BLaER1 treated with 17β-estradiol and CSF1 and Interleukin-3, amounts not matched to agents 10 nM and 100 nM (cell line): ENCODE measurements around the gene SAMD4B.
A peak's percentile ranks its signal among the peaks of the same experiment; 100 is the strongest.
"Not testable (repeated sequence)": the region's sequence is repeated elsewhere in the genome, so short reads cannot be mapped to it uniquely, and the experiment has no call there.

Experiments used
- H3K27ac ChIP-seq, 11 experiments: shearing (Covaris generic); formaldehyde crosslinking; 2 replicates each; pipeline ENCODE4 v1.8.1; 2022
- H3K27me3 ChIP-seq, 11 experiments: shearing (Covaris generic); formaldehyde crosslinking; 2 replicates each; pipeline ENCODE4 v1.8.1; 2022
- H3K36me3 ChIP-seq, 11 experiments: shearing (Covaris generic); formaldehyde crosslinking; 2 replicates each; pipeline ENCODE4 v1.8.1; 2022
- H3K4me1 ChIP-seq, 10 experiments: shearing (Covaris generic); formaldehyde crosslinking; 2 replicates each; pipeline ENCODE4 v1.8.1; 2022
- H3K4me2 ChIP-seq, 11 experiments: shearing (Covaris generic); formaldehyde crosslinking; 2 replicates each; pipeline ENCODE4 v1.8.1; 2022
- H3K4me3 ChIP-seq, 10 experiments: shearing (Covaris generic); formaldehyde crosslinking; 2 replicates each; pipeline ENCODE4 v1.8.1; 2022
- H3K9ac ChIP-seq, 11 experiments: shearing (Covaris generic); formaldehyde crosslinking; 2 replicates each; pipeline ENCODE4 v1.8.1; 2022
- H3K9me3 ChIP-seq, 11 experiments: shearing (Covaris generic); formaldehyde crosslinking; replicated peaks in 1 of 11; 2 replicates each; pipeline ENCODE4 v1.8.1; 2022
- H4K20me1 ChIP-seq, 11 experiments: shearing (Covaris generic); formaldehyde crosslinking; 2 replicates each; pipeline ENCODE4 v1.8.1; 2022
- Cebpa-rat ChIP-seq, 11 experiments: shearing (Covaris generic); IDR thresholded peaks; 2 replicates each; pipeline ENCODE4 v1.8.1; 2022

Gene SAMD4B

DNA sequence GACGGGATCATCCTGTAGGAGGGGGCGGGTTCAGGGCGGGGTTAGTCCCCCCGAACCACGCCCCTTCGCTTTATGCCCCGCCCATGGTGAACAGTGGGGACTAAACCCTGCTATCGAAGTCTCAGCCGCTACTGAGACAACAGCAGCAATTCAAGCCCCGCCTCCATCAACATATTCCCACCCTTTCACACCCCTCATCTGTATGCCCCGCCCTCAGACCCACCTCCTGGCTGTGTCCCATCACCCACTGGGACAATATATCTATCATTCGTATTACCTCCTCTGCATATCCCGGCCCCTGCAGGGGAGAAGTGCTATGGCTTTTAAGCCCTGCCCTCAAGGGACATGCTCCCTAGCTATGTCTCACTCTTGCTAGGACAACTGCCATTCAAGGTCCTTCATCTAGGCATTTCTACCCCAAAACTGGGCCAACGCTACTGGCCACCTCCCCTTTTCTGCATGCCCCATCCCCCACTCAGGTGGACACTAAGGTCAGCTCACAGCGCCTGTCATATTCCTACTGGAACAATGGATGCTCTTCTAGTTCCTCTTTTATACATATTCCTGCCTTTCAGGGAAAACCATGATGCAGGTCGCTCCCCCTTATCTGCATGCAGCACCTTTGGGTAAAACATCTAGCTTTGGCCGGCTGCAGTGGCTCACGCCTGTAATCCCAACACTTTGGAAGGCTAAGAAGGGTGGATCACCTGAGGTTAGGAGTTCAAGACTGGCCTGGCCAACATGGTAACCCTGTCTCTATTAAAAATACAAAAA, 33.5 kb upstream of the SAMD4B start:
- Histone ChIP-seq H3K36me3 (peaks cover 26 to 73% (median 60%) of the 10 kb centered on the region in 11 experiments), H4K20me1 (peaks cover 0 to 31% (median 6%) of the 10 kb centered on the region in 11 experiments; a peak in 8 of 22 replicates), H3K4me1 (peaks cover 6 to 29% (median 24%) of the 10 kb centered on the region in 10 experiments; a peak in 18 of 20 replicates), H3K9ac (no peak overlapping the region), H3K4me2 (no peak overlapping the region), H3K4me3 (no peak overlapping the region), H3K9me3 (no peaks in the 10 kb centered on the region), H3K27me3 (no peaks in the 10 kb centered on the region), H3K27ac (no peak overlapping the region)
- TF ChIP-seq Cebpa-rat (IDR thresholded peaks at IDR 0.05) = no peak

- H3K4me3 ChIP-seq, H3K27ac ChIP-seq, H3K9me3 ChIP-seq, H3K4me2 ChIP-seq, H3K27me3 ChIP-seq, H3K9ac ChIP-seq: not testable (repeated sequence)
- peaks cover 6 to 29% (median 24%) of the 10 kb centered on the region in 10 experiments; a peak in 18 of 20 replicates for H3K4me1 ChIP-seq
- peaks cover 32 to 79% (median 66%) of the 10 kb centered on the region in 11 experiments for H3K36me3 ChIP-seq
- H4K20me1 ChIP-seq = peaks cover 0 to 37% (median 6%) of the 10 kb centered on the region in 11 experiments; a peak in 8 of 22 replicates
Observed at GRCh38 chr19:39309305-39309670, 32.9 kb upstream of the SAMD4B start.

GRCh38 chr19:39310558-39311311, 31.5 kb upstream of the SAMD4B start:
- Histone ChIP-seq H3K9ac (no peak overlapping the region), H3K36me3 (peaks cover 41 to 91% (median 80%) of the 10 kb centered on the region in 11 experiments), H4K20me1 (peaks cover 0 to 31% (median 7%) of the 10 kb centered on the region in 11 experiments; a peak in 7 of 22 replicates), H3K4me3 (no peak overlapping the region), H3K4me1 (peaks cover 0 to 19% (median 14%) of the 10 kb centered on the region in 10 experiments; a peak in 16 of 20 replicates), H3K27ac (no peak overlapping the region), H3K27me3 (no peaks in the 10 kb centered on the region), H3K4me2 (peak overlapping the region in 7 of 11 experiments; percentile 3 to 50 (median 15); a peak in 7 of 22 replicates), H3K9me3 (no peaks in the 10 kb centered on the region)
- no peak for TF ChIP-seq Cebpa-rat (IDR thresholded peaks at IDR 0.05)

GRCh38 chr19:39314016-39314728, 28.0 kb upstream of the SAMD4B start:
- H3K9me3 ChIP-seq = no peaks in the 10 kb centered on the region
- H3K4me1 ChIP-seq = peaks cover 2 to 25% (median 18%) of the 10 kb centered on the region in 10 experiments; a peak in 17 of 20 replicates
- H3K36me3 ChIP-seq = peaks cover 32 to 86% (median 72%) of the 10 kb centered on the region in 11 experiments
- no peak overlapping the region for H3K4me3 ChIP-seq
- peaks cover 0 to 37% (median 7%) of the 10 kb centered on the region in 11 experiments; a peak in 10 of 22 replicates for H4K20me1 ChIP-seq
- no peaks in the 10 kb centered on the region for H3K27me3 ChIP-seq
- H3K27ac ChIP-seq = no peak overlapping the region
- H3K4me2 ChIP-seq = no peak overlapping the region
- no peak overlapping the region for H3K9ac ChIP-seq
- no peak for TF ChIP-seq Cebpa-rat (IDR thresholded peaks at IDR 0.05)

DNA sequence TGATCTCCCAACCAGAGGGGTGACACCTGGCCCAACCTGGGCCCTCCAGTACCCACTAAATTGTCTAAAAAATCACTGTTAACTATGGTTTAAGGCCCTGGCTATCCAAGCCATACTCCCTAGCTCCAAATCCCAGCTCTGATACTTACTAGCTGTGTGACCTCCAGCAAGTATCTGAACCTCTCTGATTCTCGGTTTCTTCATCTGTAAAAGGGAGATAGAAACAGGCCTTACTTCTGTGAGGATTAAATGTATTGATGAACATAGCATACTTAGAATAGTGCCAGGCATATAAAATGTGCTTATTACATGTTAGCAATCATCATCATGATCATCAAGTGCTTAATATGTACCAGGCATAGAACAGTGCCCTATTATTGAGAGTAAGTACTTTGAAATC, 26.3 kb upstream of the SAMD4B start:
- Histone ChIP-seq H3K27me3 (no peaks in the 10 kb centered on the region), H3K27ac (no peak overlapping the region), H3K9ac (no peak overlapping the region), H4K20me1 (peaks cover 0 to 31% (median 11%) of the 10 kb centered on the region in 11 experiments; a peak in 11 of 22 replicates), H3K36me3 (peaks cover 32 to 70% (median 57%) of the 10 kb centered on the region in 11 experiments), H3K9me3 (no peaks in the 10 kb centered on the region), H3K4me1 (peaks cover 13 to 31% (median 25%) of the 10 kb centered on the region in 10 experiments; a peak in 19 of 20 replicates), H3K4me3 (no peak overlapping the region), H3K4me2 (no peak overlapping the region)
- TF ChIP-seq Cebpa-rat (IDR thresholded peaks at IDR 0.05) = no peak

- H3K4me2 ChIP-seq = no peak overlapping the region
- H3K9me3 ChIP-seq = no peaks in the 10 kb centered on the region
- no peak for TF ChIP-seq Cebpa-rat (IDR thresholded peaks at IDR 0.05)
- peaks cover 32 to 61% (median 51%) of the 10 kb centered on the region in 11 experiments for H3K36me3 ChIP-seq
- no peak overlapping the region for H3K4me3 ChIP-seq
- H3K27ac ChIP-seq = no peak overlapping the region
- peaks cover 10 to 32% (median 25%) of the 10 kb centered on the region in 10 experiments; a peak in 19 of 20 replicates for H3K4me1 ChIP-seq
- no peaks in the 10 kb centered on the region for H3K27me3 ChIP-seq
- peaks cover 0 to 31% (median 11%) of the 10 kb centered on the region in 11 experiments; a peak in 11 of 22 replicates for H4K20me1 ChIP-seq
- no peak overlapping the region for H3K9ac ChIP-seq
Observed at GRCh38 chr19:39316627-39317321, 25.4 kb upstream of the SAMD4B start.

- Histone ChIP-seq H3K36me3 (peaks cover 27 to 56% (median 45%) of the 10 kb centered on the region in 11 experiments), H3K9me3 (no peaks in the 10 kb centered on the region), H3K27me3 (no peaks in the 10 kb centered on the region), H3K4me1 (peaks cover 10 to 32% (median 25%) of the 10 kb centered on the region in 10 experiments; a peak in 19 of 20 replicates), H3K27ac (no peak overlapping the region), H3K4me2 (no peak overlapping the region), H3K4me3 (no peak overlapping the region), H3K9ac (no peak overlapping the region), H4K20me1 (peaks cover 0 to 32% (median 11%) of the 10 kb centered on the region in 11 experiments; a peak in 11 of 22 replicates)
- no peak for TF ChIP-seq Cebpa-rat (IDR thresholded peaks at IDR 0.05)
Observed at GRCh38 chr19:39317476-39317875, 24.7 kb upstream of the SAMD4B start.

DNA sequence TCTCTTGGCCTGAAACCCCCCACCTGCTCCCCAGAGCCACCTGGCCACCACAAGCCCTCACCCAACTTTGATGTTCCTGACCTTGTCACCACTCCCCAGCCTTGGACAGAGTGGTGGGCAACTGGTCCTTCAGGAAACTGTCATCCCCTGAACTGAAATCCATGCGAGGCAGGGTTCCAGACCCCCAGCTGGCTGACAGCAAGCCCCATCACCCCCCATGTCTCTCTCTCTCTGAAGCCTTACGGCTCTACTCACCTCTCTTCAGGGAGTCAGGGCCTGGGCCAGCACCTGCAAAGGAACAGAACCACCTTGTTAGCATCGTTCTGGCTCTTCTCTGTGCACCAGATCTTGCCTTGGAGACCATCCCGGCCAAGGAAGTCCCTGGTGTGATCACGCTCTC, 24.1 kb upstream of the SAMD4B start:
- no peak overlapping the region for H3K4me3 ChIP-seq
- no peak for TF ChIP-seq Cebpa-rat (IDR thresholded peaks at IDR 0.05)
- peaks cover 21 to 50% (median 39%) of the 10 kb centered on the region in 11 experiments for H3K36me3 ChIP-seq
- H3K27me3 ChIP-seq = no peaks in the 10 kb centered on the region
- no peak overlapping the region for H3K4me2 ChIP-seq
- H3K9ac ChIP-seq = no peak overlapping the region
- H4K20me1 ChIP-seq = peaks cover 0 to 38% (median 12%) of the 10 kb centered on the region in 11 experiments; a peak in 11 of 22 replicates
- no peak overlapping the region for H3K27ac ChIP-seq
- no peaks in the 10 kb centered on the region for H3K9me3 ChIP-seq
- H3K4me1 ChIP-seq = peaks cover 10 to 37% (median 27%) of the 10 kb centered on the region in 10 experiments; a peak in 19 of 20 replicates
